Measurements from ENCODE around the gene AKAP12.

The AKAP12 gene

GRCh38 chr6:151276112-151276740, 36.5 kb downstream of the AKAP12 start:
- H3K27me3 ChIP-seq (ENCODE audit: control insufficient read depth in 2 of 2, insufficient read depth in 2 of 2, low read length in 2 of 2): peaks cover 0 to 3% of the 10 kb centered on the region in 2 donors
- no peaks in the 10 kb centered on the region for H3K36me3 ChIP-seq (ENCODE audit: control insufficient read depth in 2 of 2, insufficient read depth in 2 of 2, low read length in 2 of 2)
- no peaks in the 10 kb centered on the region for H3K4me1 ChIP-seq (ENCODE audit: control insufficient read depth in 2 of 2, insufficient read depth in 2 of 2, low read length in 2 of 2)
- H3K27ac ChIP-seq (ENCODE audit: low read depth in 2 of 2, low read length in 2 of 2): no peak overlapping the region
- no peak overlapping the region for H3K4me3 ChIP-seq (ENCODE audit: low read length in 2 of 2)
- H3K9me3 ChIP-seq (ENCODE audit: control insufficient read depth in 2 of 2, low read length in 2 of 2): no peaks in the 10 kb centered on the region
- no peak overlapping the region for H3K9ac ChIP-seq (ENCODE audit: low read depth in 1 of 2, low read length in 2 of 2)

DNA sequence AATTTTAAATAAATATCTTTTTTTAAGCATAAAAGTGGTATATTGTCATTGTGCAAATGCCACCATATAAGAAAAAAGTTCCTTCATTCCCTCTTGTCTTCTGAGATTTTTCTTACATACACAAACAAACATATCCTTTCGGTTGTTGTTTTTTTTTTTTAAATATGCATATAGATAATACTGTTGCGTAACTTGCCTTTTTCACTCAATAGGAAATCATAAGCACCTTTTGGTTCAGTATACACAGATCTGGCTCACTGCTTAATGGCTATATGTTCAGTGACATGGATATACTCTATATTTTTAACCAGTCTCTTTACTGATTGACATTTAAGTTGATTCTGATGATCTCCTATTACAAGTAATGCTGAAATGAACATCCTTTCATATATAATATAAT, 40.1 kb downstream of the AKAP12 start:
- no peaks in the 10 kb centered on the region for H3K36me3 ChIP-seq (ENCODE audit: control insufficient read depth in 2 of 2, insufficient read depth in 2 of 2, low read length in 2 of 2)
- no peaks in the 10 kb centered on the region for H3K9me3 ChIP-seq (ENCODE audit: control insufficient read depth in 2 of 2, low read length in 2 of 2)
- peaks cover 0 to 3% of the 10 kb centered on the region in 2 donors for H3K27me3 ChIP-seq (ENCODE audit: control insufficient read depth in 2 of 2, insufficient read depth in 2 of 2, low read length in 2 of 2)
- no peaks in the 10 kb centered on the region for H3K4me1 ChIP-seq (ENCODE audit: control insufficient read depth in 2 of 2, insufficient read depth in 2 of 2, low read length in 2 of 2)
- no peak overlapping the region for H3K4me3 ChIP-seq (ENCODE audit: low read length in 2 of 2)
- no peak overlapping the region for H3K27ac ChIP-seq (ENCODE audit: low read depth in 2 of 2, low read length in 2 of 2)
- H3K9ac ChIP-seq (ENCODE audit: low read depth in 1 of 2, low read length in 2 of 2): no peak overlapping the region

GRCh38 chr6:151280859-151281258, 41.1 kb downstream of the AKAP12 start:
- no peak overlapping the region for H3K27ac ChIP-seq (ENCODE audit: low read depth in 2 of 2, low read length in 2 of 2)
- H3K9me3 ChIP-seq (ENCODE audit: control insufficient read depth in 2 of 2, low read length in 2 of 2): no peaks in the 10 kb centered on the region
- peaks cover 0 to 3% of the 10 kb centered on the region in 2 donors for H3K27me3 ChIP-seq (ENCODE audit: control insufficient read depth in 2 of 2, insufficient read depth in 2 of 2, low read length in 2 of 2)
- H3K4me3 ChIP-seq (ENCODE audit: low read length in 2 of 2): no peak overlapping the region
- no peaks in the 10 kb centered on the region for H3K36me3 ChIP-seq (ENCODE audit: control insufficient read depth in 2 of 2, insufficient read depth in 2 of 2, low read length in 2 of 2)
- H3K4me1 ChIP-seq (ENCODE audit: control insufficient read depth in 2 of 2, insufficient read depth in 2 of 2, low read length in 2 of 2): no peaks in the 10 kb centered on the region
- no peak overlapping the region for H3K9ac ChIP-seq (ENCODE audit: low read depth in 1 of 2, low read length in 2 of 2)

- Histone ChIP-seq H3K9me3 (ENCODE audit: control insufficient read depth in 2 of 2, low read length in 2 of 2) (no peaks in the 10 kb centered on the region), H3K36me3 (ENCODE audit: control insufficient read depth in 2 of 2, insufficient read depth in 2 of 2, low read length in 2 of 2) (no peaks in the 10 kb centered on the region), H3K27me3 (ENCODE audit: control insufficient read depth in 2 of 2, insufficient read depth in 2 of 2, low read length in 2 of 2) (peaks cover 0 to 3% of the 10 kb centered on the region in 2 donors), H3K27ac (ENCODE audit: low read depth in 2 of 2, low read length in 2 of 2) (no peak overlapping the region), H3K4me1 (ENCODE audit: control insufficient read depth in 2 of 2, insufficient read depth in 2 of 2, low read length in 2 of 2) (no peaks in the 10 kb centered on the region), H3K9ac (ENCODE audit: low read depth in 1 of 2, low read length in 2 of 2) (no peak overlapping the region), H3K4me3 (ENCODE audit: low read length in 2 of 2) (no peak overlapping the region)
Observed at GRCh38 chr6:151284012-151284411, 44.2 kb downstream of the AKAP12 start.

DNA sequence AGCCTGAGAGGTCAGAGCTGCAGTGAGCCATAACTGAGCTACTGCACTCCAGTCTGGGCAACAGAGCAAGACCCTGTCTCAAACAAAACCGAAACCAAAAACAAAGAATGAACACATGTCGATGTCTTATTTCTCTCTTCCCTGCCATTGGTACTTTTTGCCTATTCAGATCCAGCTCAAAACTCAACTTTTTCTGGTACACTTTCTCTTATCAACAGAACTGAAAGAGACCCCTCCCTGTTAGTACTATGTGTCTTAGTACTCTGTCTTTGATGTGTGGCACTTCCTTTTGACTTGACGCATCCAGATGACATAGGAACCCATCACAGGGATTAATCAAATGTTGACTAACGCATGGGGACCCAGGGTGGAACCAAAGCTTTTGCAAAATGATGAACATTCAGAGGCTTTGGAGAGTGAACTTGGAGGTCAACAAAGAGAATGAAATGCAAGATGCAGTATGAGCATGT, 44.8 kb downstream of the AKAP12 start:
- no peaks in the 10 kb centered on the region for H3K27me3 ChIP-seq (ENCODE audit: control insufficient read depth in 2 of 2, insufficient read depth in 2 of 2, low read length in 2 of 2)
- H3K4me3 ChIP-seq (ENCODE audit: low read length in 2 of 2): no peak overlapping the region
- H3K27ac ChIP-seq (ENCODE audit: low read depth in 2 of 2, low read length in 2 of 2): no peak overlapping the region
- no peaks in the 10 kb centered on the region for H3K9me3 ChIP-seq (ENCODE audit: control insufficient read depth in 2 of 2, low read length in 2 of 2)
- no peaks in the 10 kb centered on the region for H3K36me3 ChIP-seq (ENCODE audit: control insufficient read depth in 2 of 2, insufficient read depth in 2 of 2, low read length in 2 of 2)
- no peaks in the 10 kb centered on the region for H3K4me1 ChIP-seq (ENCODE audit: control insufficient read depth in 2 of 2, insufficient read depth in 2 of 2, low read length in 2 of 2)
- no peak overlapping the region for H3K9ac ChIP-seq (ENCODE audit: low read depth in 1 of 2, low read length in 2 of 2)

DNA sequence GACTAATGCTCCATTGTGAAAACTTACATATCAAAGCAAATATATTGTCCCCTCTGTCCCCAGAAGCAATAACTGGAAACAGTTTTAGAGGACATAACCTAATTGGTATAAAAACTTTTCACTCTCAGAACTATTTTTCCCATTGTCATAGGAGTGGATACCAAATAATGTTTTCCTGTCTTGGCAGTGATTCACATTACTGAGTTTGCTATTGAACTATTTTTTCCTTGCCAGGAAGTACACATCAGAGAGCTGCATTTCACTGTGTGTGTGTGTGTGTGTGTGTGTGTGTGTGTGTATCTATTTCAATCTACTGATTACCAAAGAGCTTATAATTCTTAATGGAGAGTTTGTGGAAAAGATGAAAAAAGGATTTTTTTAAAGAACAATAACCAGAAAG, 45.4 kb downstream of the AKAP12 start:
- no peak overlapping the region for H3K9ac ChIP-seq (ENCODE audit: low read depth in 1 of 2, low read length in 2 of 2)
- no peak overlapping the region for H3K27ac ChIP-seq (ENCODE audit: low read depth in 2 of 2, low read length in 2 of 2)
- H3K36me3 ChIP-seq (ENCODE audit: control insufficient read depth in 2 of 2, insufficient read depth in 2 of 2, low read length in 2 of 2): no peaks in the 10 kb centered on the region
- no peaks in the 10 kb centered on the region for H3K9me3 ChIP-seq (ENCODE audit: control insufficient read depth in 2 of 2, low read length in 2 of 2)
- H3K4me1 ChIP-seq (ENCODE audit: control insufficient read depth in 2 of 2, insufficient read depth in 2 of 2, low read length in 2 of 2): no peaks in the 10 kb centered on the region
- no peaks in the 10 kb centered on the region for H3K27me3 ChIP-seq (ENCODE audit: control insufficient read depth in 2 of 2, insufficient read depth in 2 of 2, low read length in 2 of 2)
- H3K4me3 ChIP-seq (ENCODE audit: low read length in 2 of 2): no peak overlapping the region

DNA sequence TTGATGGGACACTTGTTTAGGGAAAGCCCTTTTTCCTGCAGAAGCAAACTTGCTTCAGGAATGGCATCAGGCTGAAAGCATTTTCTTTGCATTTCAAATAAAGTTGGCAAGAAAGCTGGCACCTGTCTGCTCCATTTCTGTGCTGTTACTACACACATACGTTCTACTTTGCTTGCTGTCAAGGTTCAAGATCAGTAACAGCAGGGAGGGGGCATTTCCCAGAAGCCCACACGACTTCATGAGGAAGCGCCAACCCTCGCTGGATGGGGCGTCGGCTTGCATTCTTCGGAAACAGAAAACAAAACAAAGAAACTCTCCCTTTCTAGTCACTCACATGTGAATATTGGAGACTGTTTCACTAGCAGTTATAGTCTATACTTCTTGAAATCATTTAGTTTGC, 46.4 kb downstream of the AKAP12 start:
- no peaks in the 10 kb centered on the region for H3K27me3 ChIP-seq (ENCODE audit: control insufficient read depth in 2 of 2, insufficient read depth in 2 of 2, low read length in 2 of 2)
- no peaks in the 10 kb centered on the region for H3K36me3 ChIP-seq (ENCODE audit: control insufficient read depth in 2 of 2, insufficient read depth in 2 of 2, low read length in 2 of 2)
- H3K4me3 ChIP-seq (ENCODE audit: low read length in 2 of 2): no peak overlapping the region
- H3K9me3 ChIP-seq (ENCODE audit: control insufficient read depth in 2 of 2, low read length in 2 of 2): no peaks in the 10 kb centered on the region
- peaks cover 0 to 2% of the 10 kb centered on the region in 2 donors for H3K4me1 ChIP-seq (ENCODE audit: control insufficient read depth in 2 of 2, insufficient read depth in 2 of 2, low read length in 2 of 2)
- H3K27ac ChIP-seq (ENCODE audit: low read depth in 2 of 2, low read length in 2 of 2): no peak overlapping the region
- no peak overlapping the region for H3K9ac ChIP-seq (ENCODE audit: low read depth in 1 of 2, low read length in 2 of 2)

GRCh38 chr6:151288712-151289398, 49.1 kb downstream of the AKAP12 start:
- Histone ChIP-seq H3K4me1 (ENCODE audit: control insufficient read depth in 2 of 2, insufficient read depth in 2 of 2, low read length in 2 of 2) (peaks cover 2 to 4% of the 10 kb centered on the region in 2 donors), H3K36me3 (ENCODE audit: control insufficient read depth in 2 of 2, insufficient read depth in 2 of 2, low read length in 2 of 2) (no peaks in the 10 kb centered on the region), H3K27ac (ENCODE audit: low read depth in 2 of 2, low read length in 2 of 2) (no peak overlapping the region), H3K9ac (ENCODE audit: low read depth in 1 of 2, low read length in 2 of 2) (no peak overlapping the region), H3K9me3 (ENCODE audit: control insufficient read depth in 2 of 2, low read length in 2 of 2) (no peaks in the 10 kb centered on the region), H3K4me3 (ENCODE audit: low read length in 2 of 2) (no peak overlapping the region), H3K27me3 (ENCODE audit: control insufficient read depth in 2 of 2, insufficient read depth in 2 of 2, low read length in 2 of 2) (no peaks in the 10 kb centered on the region)

- Histone ChIP-seq H3K36me3 (ENCODE audit: control insufficient read depth in 2 of 2, insufficient read depth in 2 of 2, low read length in 2 of 2) (no peaks in the 10 kb centered on the region), H3K9me3 (ENCODE audit: control insufficient read depth in 2 of 2, low read length in 2 of 2) (no peaks in the 10 kb centered on the region), H3K4me1 (ENCODE audit: control insufficient read depth in 2 of 2, insufficient read depth in 2 of 2, low read length in 2 of 2) (peaks cover 2 to 4% of the 10 kb centered on the region in 2 donors), H3K27me3 (ENCODE audit: control insufficient read depth in 2 of 2, insufficient read depth in 2 of 2, low read length in 2 of 2) (no peaks in the 10 kb centered on the region), H3K4me3 (ENCODE audit: low read length in 2 of 2) (no peak overlapping the region), H3K27ac (ENCODE audit: low read depth in 2 of 2, low read length in 2 of 2) (no peak overlapping the region), H3K9ac (ENCODE audit: low read depth in 1 of 2, low read length in 2 of 2) (no peak overlapping the region)
Observed at GRCh38 chr6:151289399-151290007, 49.7 kb downstream of the AKAP12 start.

Data from mucosa of rectum (tissue), 2 donors.